WI38 (cell line): ENCODE results near the gene TRAFD1.

Source experiments
- H3K4me3 ChIP-seq: 2 replicates; pipeline ENCODE4 v1.5.1; 2011; ENCODE audit warnings: low read depth, mild to moderate bottlenecking, control low read depth, low read length
- TF ChIP-seq, protein P1 (sequence below): IDR thresholded peaks from 2 replicates; pipeline ENCODE4 v1.5.1; 2012; ENCODE audit warnings: low read depth, mild to moderate bottlenecking, control low read depth, low read length

Gene TRAFD1

GRCh38 chr12:112176321-112177010 lies 51.1 kb downstream of the TRAFD1 start:
- H3K4me3 ChIP-seq = no peak overlapping the region
- TF ChIP-seq, protein P1, sequence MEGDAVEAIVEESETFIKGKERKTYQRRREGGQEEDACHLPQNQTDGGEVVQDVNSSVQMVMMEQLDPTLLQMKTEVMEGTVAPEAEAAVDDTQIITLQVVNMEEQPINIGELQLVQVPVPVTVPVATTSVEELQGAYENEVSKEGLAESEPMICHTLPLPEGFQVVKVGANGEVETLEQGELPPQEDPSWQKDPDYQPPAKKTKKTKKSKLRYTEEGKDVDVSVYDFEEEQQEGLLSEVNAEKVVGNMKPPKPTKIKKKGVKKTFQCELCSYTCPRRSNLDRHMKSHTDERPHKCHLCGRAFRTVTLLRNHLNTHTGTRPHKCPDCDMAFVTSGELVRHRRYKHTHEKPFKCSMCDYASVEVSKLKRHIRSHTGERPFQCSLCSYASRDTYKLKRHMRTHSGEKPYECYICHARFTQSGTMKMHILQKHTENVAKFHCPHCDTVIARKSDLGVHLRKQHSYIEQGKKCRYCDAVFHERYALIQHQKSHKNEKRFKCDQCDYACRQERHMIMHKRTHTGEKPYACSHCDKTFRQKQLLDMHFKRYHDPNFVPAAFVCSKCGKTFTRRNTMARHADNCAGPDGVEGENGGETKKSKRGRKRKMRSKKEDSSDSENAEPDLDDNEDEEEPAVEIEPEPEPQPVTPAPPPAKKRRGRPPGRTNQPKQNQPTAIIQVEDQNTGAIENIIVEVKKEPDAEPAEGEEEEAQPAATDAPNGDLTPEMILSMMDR = no peak

DNA sequence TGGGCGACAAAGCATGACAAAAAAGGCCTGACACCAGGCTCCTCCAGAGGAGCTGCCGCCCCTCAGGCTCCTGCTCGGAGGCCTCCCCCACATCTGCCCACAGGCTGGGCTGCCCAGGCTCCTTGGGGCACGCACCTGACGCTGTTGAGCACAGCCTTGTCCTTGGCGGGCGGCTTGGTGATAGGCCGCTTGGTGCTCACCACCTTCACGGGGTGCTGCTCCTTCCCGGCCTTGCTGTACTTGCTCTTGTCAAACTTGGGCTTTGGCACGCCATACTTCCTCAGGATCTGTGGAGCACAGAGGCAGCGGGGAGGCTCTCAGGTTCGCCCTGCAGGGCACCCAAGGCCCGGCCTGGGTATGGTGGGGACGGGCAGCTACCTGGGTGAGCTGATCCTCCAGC lies 53.4 kb downstream of the TRAFD1 start:
- no peak overlapping the region for H3K4me3 ChIP-seq
- TF ChIP-seq, protein P1 = no peak

DNA sequence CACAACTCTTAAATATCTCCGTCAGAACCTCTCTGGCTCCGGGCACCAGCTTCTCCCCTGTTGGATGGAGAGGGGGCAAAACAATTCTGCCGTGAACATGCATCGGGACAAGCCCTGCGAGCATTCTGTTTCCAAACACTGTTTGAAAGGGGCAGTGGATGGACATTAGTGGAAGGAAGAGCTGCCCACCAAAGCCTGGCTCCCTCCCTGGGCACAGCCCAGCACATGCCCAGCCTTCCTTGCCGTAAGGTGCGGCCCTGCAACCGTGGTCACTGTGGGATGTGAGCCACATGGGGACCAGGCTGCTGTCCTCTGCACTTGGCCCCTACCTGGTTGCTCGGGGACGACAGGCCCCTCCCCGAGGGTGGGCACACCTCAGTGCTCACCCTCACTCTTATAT lies 54.0 kb downstream of the TRAFD1 start:
- TF ChIP-seq, protein P1 = no peak
- no peak overlapping the region for H3K4me3 ChIP-seq

- TF ChIP-seq, protein P1 = no peak
Observed at GRCh38 chr12:112179916-112180315, 54.6 kb downstream of the TRAFD1 start.

DNA sequence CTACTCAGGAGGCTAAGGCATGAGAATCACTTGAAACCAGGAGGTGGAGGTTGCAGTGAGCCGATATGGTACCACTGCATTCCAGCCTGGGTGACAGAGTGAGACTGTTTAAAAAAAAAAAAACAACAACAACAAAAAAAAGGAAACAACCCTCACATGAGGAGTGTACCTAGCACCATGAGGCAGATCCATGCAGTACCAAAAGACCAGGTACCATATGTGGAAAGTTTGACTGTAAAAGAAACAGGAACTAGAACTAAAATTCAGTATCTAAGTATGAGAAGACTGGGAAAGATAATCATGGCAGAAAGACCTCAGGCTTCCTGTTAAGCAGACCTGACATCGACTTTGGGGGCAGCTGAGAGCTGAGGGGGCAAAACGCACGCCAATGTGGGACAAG lies 55.1 kb downstream of the TRAFD1 start:
- H3K4me3 ChIP-seq = no peak overlapping the region
- TF ChIP-seq, protein P1 = no peak

More at GRCh38 chr12:112179916-112180315, 54.6 kb downstream of the TRAFD1 start:
- no peak overlapping the region for H3K4me3 ChIP-seq

GRCh38 chr12:112182499-112182898 lies 57.1 kb downstream of the TRAFD1 start:
- H3K4me3 ChIP-seq = no peak overlapping the region
- TF ChIP-seq, protein P1 = no peak

- H3K4me3 ChIP-seq = no peak overlapping the region
- TF ChIP-seq, protein P1 = no peak
Observed at GRCh38 chr12:112183141-112184021, 58.0 kb downstream of the TRAFD1 start.
